IgD-negative memory B cell (primary cell): Measurements from ENCODE around the gene MYO3A. TPM values are rescaled to one million over a fixed set of nuclear protein-coding genes. Genes with fewer than 3 reads are reported as not detected.
"Not testable (repeated sequence)": the region's sequence is repeated elsewhere in the genome, so short reads cannot be mapped to it uniquely, and the experiment has no call there.

Source experiments
- H3K27ac Mint-ChIP-seq, 3 donors: one replicate each; pipeline ENCODE4 v1.8.0; 2020 to 2022; ENCODE audit warnings: mild to moderate bottlenecking in 3 of 3, mixed read lengths in 3 of 3, moderate library complexity in 1 of 3
- H3K27me3 Mint-ChIP-seq: one replicate; pipeline ENCODE4 v1.8.0; 2021; ENCODE audit warnings: mixed read lengths
- H3K36me3 Mint-ChIP-seq: one replicate; pipeline ENCODE4 v1.8.0; 2020; ENCODE audit warnings: mild to moderate bottlenecking, mixed read lengths
- H3K4me1 Mint-ChIP-seq, 3 donors: one replicate each; pipeline ENCODE4 v1.8.0; 2020 to 2022; ENCODE audit warnings: mixed read lengths in 3 of 3, mild to moderate bottlenecking in 1 of 3
- H3K4me3 Mint-ChIP-seq, 4 donors: one replicate each; pipeline ENCODE4 v1.8.0; 2020 to 2022; ENCODE audit warnings: mild to moderate bottlenecking in 4 of 4, mixed read lengths in 4 of 4, moderate library complexity in 3 of 4
- H3K9me3 Mint-ChIP-seq, 3 donors: one replicate each; pipeline ENCODE4 v1.8.0; 2020 to 2021; ENCODE audit warnings: mixed read lengths in 3 of 3, mild to moderate bottlenecking in 1 of 3
- polyA plus RNA-seq: library from polyadenylated mRNA; unstranded; fragments of 300-500 nt; fragmentation: Illumina TruSeq; gene quantifications from one replicate; pipeline ENCODE4 v1.2.3, GENCODE V29; 2021

Gene MYO3A
- polyA plus RNA-seq, 1 donor from 2014 or later: 0.15 TPM

GRCh38 chr10:26015092-26015491 lies 81.1 kb downstream of the MYO3A start:
- H3K9me3 Mint-ChIP-seq: peaks cover 0 to 3% (median 0%) of the 10 kb centered on the region in 3 donors
- H3K27ac Mint-ChIP-seq: no peak overlapping the region
- H3K4me1 Mint-ChIP-seq: no peaks in the 10 kb centered on the region
- H3K27me3 Mint-ChIP-seq: no peaks in the 10 kb centered on the region
- H3K4me3 Mint-ChIP-seq: no peak overlapping the region
- H3K36me3 Mint-ChIP-seq: no peaks in the 10 kb centered on the region

- H3K4me3 Mint-ChIP-seq: no peak overlapping the region
- H3K27ac Mint-ChIP-seq: no peak overlapping the region
- H3K9me3 Mint-ChIP-seq: no peaks in the 10 kb centered on the region
- peaks cover 0 to 2% (median 0%) of the 10 kb centered on the region in 3 donors for H3K4me1 Mint-ChIP-seq
- H3K27me3 Mint-ChIP-seq: peaks cover 1% of the 10 kb centered on the region
- H3K36me3 Mint-ChIP-seq: no peaks in the 10 kb centered on the region
Observed at GRCh38 chr10:26022831-26023230, 88.8 kb downstream of the MYO3A start.

GRCh38 chr10:26024303-26024702 lies 90.3 kb downstream of the MYO3A start:
- Mint-ChIP-seq H3K36me3 (no peaks in the 10 kb centered on the region), H3K4me1 (peaks cover 0 to 2% (median 0%) of the 10 kb centered on the region in 3 donors), H3K4me3 (no peak overlapping the region), H3K27me3 (peaks cover 1% of the 10 kb centered on the region), H3K9me3 (no peaks in the 10 kb centered on the region), H3K27ac (no peak overlapping the region)

GRCh38 chr10:26025523-26025922 lies 91.5 kb downstream of the MYO3A start:
- Mint-ChIP-seq H3K27me3 (peaks cover 1% of the 10 kb centered on the region), H3K27ac (no peak overlapping the region), H3K4me3 (no peak overlapping the region), H3K9me3 (no peaks in the 10 kb centered on the region), H3K36me3 (no peaks in the 10 kb centered on the region), H3K4me1 (peaks cover 0 to 2% (median 0%) of the 10 kb centered on the region in 3 donors)

- peaks cover 0 to 2% (median 0%) of the 10 kb centered on the region in 3 donors for H3K4me1 Mint-ChIP-seq
- no peaks in the 10 kb centered on the region for H3K27me3 Mint-ChIP-seq
- no peak overlapping the region for H3K27ac Mint-ChIP-seq
- peaks cover 0 to 3% (median 2%) of the 10 kb centered on the region in 3 donors for H3K9me3 Mint-ChIP-seq
- H3K4me3 Mint-ChIP-seq: no peak overlapping the region
- no peaks in the 10 kb centered on the region for H3K36me3 Mint-ChIP-seq
Observed at GRCh38 chr10:26029858-26030257, 95.8 kb downstream of the MYO3A start.

- no peak overlapping the region for H3K27ac Mint-ChIP-seq
- H3K9me3 Mint-ChIP-seq: peaks cover 0 to 3% (median 2%) of the 10 kb centered on the region in 3 donors
- no peaks in the 10 kb centered on the region for H3K36me3 Mint-ChIP-seq
- no peak overlapping the region for H3K4me3 Mint-ChIP-seq
- H3K27me3 Mint-ChIP-seq: no peaks in the 10 kb centered on the region
- peaks cover 0 to 2% (median 0%) of the 10 kb centered on the region in 3 donors for H3K4me1 Mint-ChIP-seq
Observed at GRCh38 chr10:26031300-26031699, 97.3 kb downstream of the MYO3A start.

- Mint-ChIP-seq H3K4me3 (no peak overlapping the region), H3K27ac (no peak overlapping the region), H3K27me3 (no peaks in the 10 kb centered on the region), H3K4me1 (peaks cover 0 to 2% (median 0%) of the 10 kb centered on the region in 3 donors), H3K9me3 (peaks cover 0 to 17% (median 11%) of the 10 kb centered on the region in 3 donors), H3K36me3 (no peaks in the 10 kb centered on the region)
Observed at GRCh38 chr10:26043469-26043868, 109.4 kb downstream of the MYO3A start.

GRCh38 chr10:26044141-26044749 lies 110.2 kb downstream of the MYO3A start:
- peaks cover 0 to 16% (median 11%) of the 10 kb centered on the region in 3 donors for H3K9me3 Mint-ChIP-seq
- H3K4me1 Mint-ChIP-seq: peaks cover 0 to 2% (median 0%) of the 10 kb centered on the region in 3 donors
- peak overlapping the region in 1 of 4 donors; percentile 61 for H3K4me3 Mint-ChIP-seq
- H3K27ac Mint-ChIP-seq: no peak overlapping the region
- no peaks in the 10 kb centered on the region for H3K27me3 Mint-ChIP-seq
- no peaks in the 10 kb centered on the region for H3K36me3 Mint-ChIP-seq

- no peak overlapping the region for H3K4me3 Mint-ChIP-seq
- no peaks in the 10 kb centered on the region for H3K27me3 Mint-ChIP-seq
- no peaks in the 10 kb centered on the region for H3K4me1 Mint-ChIP-seq
- no peak overlapping the region for H3K27ac Mint-ChIP-seq
- no peaks in the 10 kb centered on the region for H3K36me3 Mint-ChIP-seq
- peaks cover 1 to 9% (median 6%) of the 10 kb centered on the region in 3 donors for H3K9me3 Mint-ChIP-seq
Observed at GRCh38 chr10:26046073-26046700, 112.2 kb downstream of the MYO3A start.

- Mint-ChIP-seq H3K9me3 (peaks cover 0 to 1% (median 0%) of the 10 kb centered on the region in 3 donors), H3K27me3 (peaks cover 3% of the 10 kb centered on the region), H3K4me1 (no peaks in the 10 kb centered on the region), H3K27ac (no peak overlapping the region), H3K36me3 (no peaks in the 10 kb centered on the region), H3K4me3 (no peak overlapping the region)
Observed at GRCh38 chr10:26048756-26049155, 114.7 kb downstream of the MYO3A start.

- no peak overlapping the region for H3K4me3 Mint-ChIP-seq
- peaks cover 0 to 3% (median 1%) of the 10 kb centered on the region in 3 donors for H3K9me3 Mint-ChIP-seq
- no peaks in the 10 kb centered on the region for H3K36me3 Mint-ChIP-seq
- no peak overlapping the region for H3K27ac Mint-ChIP-seq
- peaks cover 3% of the 10 kb centered on the region for H3K27me3 Mint-ChIP-seq
- no peaks in the 10 kb centered on the region for H3K4me1 Mint-ChIP-seq
Observed at GRCh38 chr10:26052326-26052725, 118.3 kb downstream of the MYO3A start.

- no peaks in the 10 kb centered on the region for H3K27me3 Mint-ChIP-seq
- no peaks in the 10 kb centered on the region for H3K4me1 Mint-ChIP-seq
- no peak overlapping the region for H3K27ac Mint-ChIP-seq
- H3K9me3 Mint-ChIP-seq: peaks cover 0 to 7% (median 3%) of the 10 kb centered on the region in 3 donors
- H3K36me3 Mint-ChIP-seq: no peaks in the 10 kb centered on the region
- H3K4me3 Mint-ChIP-seq: no peak overlapping the region
Observed at GRCh38 chr10:26057466-26057865, 123.4 kb downstream of the MYO3A start.

- no peaks in the 10 kb centered on the region for H3K27me3 Mint-ChIP-seq
Observed at GRCh38 chr10:26064106-26064505, 130.1 kb downstream of the MYO3A start.

GRCh38 chr10:26067680-26068079 lies 133.7 kb downstream of the MYO3A start:
- Mint-ChIP-seq H3K4me3 (no peak overlapping the region), H3K4me1 (no peaks in the 10 kb centered on the region), H3K9me3 (peaks cover 0 to 9% (median 1%) of the 10 kb centered on the region in 3 donors), H3K36me3 (no peaks in the 10 kb centered on the region), H3K27me3 (no peaks in the 10 kb centered on the region), H3K27ac (no peak overlapping the region)

More at GRCh38 chr10:26064106-26064505, 130.1 kb downstream of the MYO3A start:
- H3K36me3 Mint-ChIP-seq: no peaks in the 10 kb centered on the region
- H3K4me1 Mint-ChIP-seq: no peaks in the 10 kb centered on the region
- H3K27ac Mint-ChIP-seq: no peak overlapping the region
- no peak overlapping the region for H3K4me3 Mint-ChIP-seq
- peaks cover 0 to 3% (median 2%) of the 10 kb centered on the region in 3 donors for H3K9me3 Mint-ChIP-seq

GRCh38 chr10:26080971-26081370 lies 146.9 kb downstream of the MYO3A start:
- not testable (repeated sequence) for H3K27me3 Mint-ChIP-seq, H3K4me3 Mint-ChIP-seq

GRCh38 chr10:26081459-26081858 lies 147.4 kb downstream of the MYO3A start:
- no peaks in the 10 kb centered on the region for H3K4me1 Mint-ChIP-seq
- peaks cover 7% of the 10 kb centered on the region for H3K27me3 Mint-ChIP-seq
- no peak overlapping the region for H3K4me3 Mint-ChIP-seq
- no peaks in the 10 kb centered on the region for H3K36me3 Mint-ChIP-seq
- no peaks in the 10 kb centered on the region for H3K9me3 Mint-ChIP-seq
- no peak overlapping the region for H3K27ac Mint-ChIP-seq

More at GRCh38 chr10:26080971-26081370, 146.9 kb downstream of the MYO3A start:
- not testable (repeated sequence) for H3K36me3 Mint-ChIP-seq, H3K4me1 Mint-ChIP-seq, H3K9me3 Mint-ChIP-seq, H3K27ac Mint-ChIP-seq
